Stimulated activated CD8-positive, alpha-beta memory T cell treated with anti-CD3 and anti-CD28 coated beads, Interleukin-2, amount 100 ng/mL, for 48 hours (primary cell): ENCODE measurements around the gene ASF1B.

Source experiments
- DNase-seq, 2 donors: peaks; one replicate each; pipeline ENCODE4 v3.0.0-alpha.2; 2020; ENCODE audit warnings: low read depth in 2 of 2

ASF1B gene

GRCh38 chr19:14088634-14089411 lies 47.6 kb downstream of the ASF1B start:
- no peak for DNase-seq

GRCh38 chr19:14086098-14086497 lies 50.3 kb downstream of the ASF1B start:
- no peak for DNase-seq

- DNase-seq: no peak
Measured at GRCh38 chr19:14085309-14085995, 50.9 kb downstream of the ASF1B start, which contains the start of gene C19orf67. Gene C19orf67, minus strand, starts transcription at chr19:14085783. Its CDS starts 156 bp downstream, at chr19:14085627.

GRCh38 chr19:14082675-14082960 lies 53.8 kb downstream of the ASF1B start:
- no peak for DNase-seq

GRCh38 chr19:14081797-14082674 lies 54.4 kb downstream of the ASF1B start:
- no peak for DNase-seq

GRCh38 chr19:14080887-14081796 lies 55.2 kb downstream of the ASF1B start:
- peak; percentile 98 for DNase-seq

GRCh38 chr19:14078411-14078810 lies 58.0 kb downstream of the ASF1B start:
- no peak for DNase-seq

GRCh38 chr19:14073925-14074838 lies 62.2 kb downstream of the ASF1B start:
- DNase-seq: no peak

GRCh38 chr19:14073261-14073924 lies 63.0 kb downstream of the ASF1B start:
- DNase-seq: peak; percentile 60 to 65

- peak in 1 of 2 donors; percentile 42 for DNase-seq
Measured at GRCh38 chr19:14072535-14073260, 63.7 kb downstream of the ASF1B start, which contains the start of gene MISP3. Gene MISP3, plus strand, starts transcription at chr19:14072786. Its CDS starts 524 bp downstream, at chr19:14073310.

GRCh38 chr19:14070268-14071050 lies 65.9 kb downstream of the ASF1B start:
- no peak for DNase-seq
